ENCODE data around the gene RBM19.

Gene RBM19

GRCh38 chr12:113898466-113898865 lies 67.7 kb downstream of the RBM19 start:
- no peak overlapping the region for H3K27ac ChIP-seq
- TF ChIP-seq ZFX (IDR thresholded peaks at IDR 0.05) (no peak), CTCF (conservative IDR thresholded peaks at IDR 0.05) (no peak)

- TF ChIP-seq ZFX (IDR thresholded peaks at IDR 0.05) (no peak), CTCF (conservative IDR thresholded peaks at IDR 0.05) (no peak)
- H3K27ac ChIP-seq: no peak overlapping the region
These were observed 68.7 kb downstream of the RBM19 start for GRCh38 chr12:113897406-113897805.

GRCh38 chr12:113896841-113897240 lies 69.3 kb downstream of the RBM19 start:
- TF ChIP-seq CTCF (conservative IDR thresholded peaks at IDR 0.05): no peak
- TF ChIP-seq ZFX (IDR thresholded peaks at IDR 0.05): no peak
- no peak overlapping the region for H3K27ac ChIP-seq

GRCh38 chr12:113896194-113896593 lies 69.9 kb downstream of the RBM19 start:
- no peak overlapping the region for H3K27ac ChIP-seq
- TF ChIP-seq ZFX (IDR thresholded peaks at IDR 0.05): no peak
- no peak for TF ChIP-seq CTCF (conservative IDR thresholded peaks at IDR 0.05)

GRCh38 chr12:113895176-113895575 lies 70.9 kb downstream of the RBM19 start:
- TF ChIP-seq CTCF (conservative IDR thresholded peaks at IDR 0.05): no peak
- no peak for TF ChIP-seq ZFX (IDR thresholded peaks at IDR 0.05)
- no peak overlapping the region for H3K27ac ChIP-seq

- no peak overlapping the region for H3K27ac ChIP-seq
- TF ChIP-seq CTCF (conservative IDR thresholded peaks at IDR 0.05) (no peak), ZFX (IDR thresholded peaks at IDR 0.05) (no peak)
These were observed 71.4 kb downstream of the RBM19 start for GRCh38 chr12:113894697-113895096.

- no peak for TF ChIP-seq ZFX (IDR thresholded peaks at IDR 0.05)
- TF ChIP-seq CTCF (conservative IDR thresholded peaks at IDR 0.05): no peak
- no peak overlapping the region for H3K27ac ChIP-seq
These were observed 72.9 kb downstream of the RBM19 start for GRCh38 chr12:113893221-113893620.
